HL-60/S4 treated with phorbol 12-myristate 13-acetate at 8.2 ng/mL for 4 days and 3 days (cell line): ENCODE data around the gene SUN3.

Source experiments
- in situ Hi-C: fragments of 300-500 bp; cut with MboI; formaldehyde crosslinking; loops from 2 replicates; pipeline ENCODE4 v1.15.0; 2022; ENCODE audit warnings: low sequenced_read_pairs

SUN3 gene, protein sequence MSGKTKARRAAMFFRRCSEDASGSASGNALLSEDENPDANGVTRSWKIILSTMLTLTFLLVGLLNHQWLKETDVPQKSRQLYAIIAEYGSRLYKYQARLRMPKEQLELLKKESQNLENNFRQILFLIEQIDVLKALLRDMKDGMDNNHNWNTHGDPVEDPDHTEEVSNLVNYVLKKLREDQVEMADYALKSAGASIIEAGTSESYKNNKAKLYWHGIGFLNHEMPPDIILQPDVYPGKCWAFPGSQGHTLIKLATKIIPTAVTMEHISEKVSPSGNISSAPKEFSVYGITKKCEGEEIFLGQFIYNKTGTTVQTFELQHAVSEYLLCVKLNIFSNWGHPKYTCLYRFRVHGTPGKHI

DNA sequence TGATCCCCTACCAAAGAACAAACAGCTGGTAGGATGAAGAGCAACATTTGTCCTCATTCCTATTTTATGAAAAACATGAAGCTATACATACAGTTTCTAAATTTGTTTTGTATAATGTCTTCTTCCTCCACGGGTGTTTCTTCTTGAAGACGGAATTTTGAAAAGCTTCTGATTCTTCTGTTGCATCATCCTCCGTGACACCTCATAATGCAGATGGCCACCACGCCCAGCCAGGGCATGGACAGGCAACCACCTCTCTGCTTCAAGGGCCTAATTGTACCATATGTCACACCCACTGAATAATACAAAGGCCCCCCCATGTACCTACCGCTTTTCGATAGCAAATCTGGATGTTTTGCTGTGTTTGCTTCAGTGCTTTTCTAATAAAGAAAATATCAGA lies at the start of gene SUN3:
TSS of gene SUN3 (minus strand) at position 170 of the 400 bp plus-strand sequence. CDS start at position 1, 169 bp downstream.
- in situ Hi-C loops, result no loop called here

DNA sequence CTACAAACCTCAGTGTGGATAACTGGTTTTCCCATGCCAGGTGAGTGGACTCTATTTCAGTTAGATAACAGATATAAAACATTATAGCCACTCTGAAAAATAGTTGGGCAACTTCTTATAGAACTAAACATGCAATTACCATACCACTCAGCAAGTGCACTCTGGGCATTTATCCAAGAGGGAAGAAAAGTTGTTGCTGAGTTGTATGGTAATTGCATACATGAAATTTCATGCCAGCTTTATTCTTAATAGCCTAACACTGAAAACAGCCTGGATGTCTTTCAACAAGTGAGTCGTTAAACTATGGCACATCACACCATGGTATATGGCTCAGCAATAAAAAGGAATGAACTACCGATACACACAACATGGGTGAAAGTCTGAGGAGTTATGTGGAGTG lies 49.6 kb upstream of the SUN3 start:
- in situ Hi-C loops, result loop anchor here (25.0 kb wide), 1 partner anchor 91 kb away; the partner anchor contains the start of gene HUS1

DNA sequence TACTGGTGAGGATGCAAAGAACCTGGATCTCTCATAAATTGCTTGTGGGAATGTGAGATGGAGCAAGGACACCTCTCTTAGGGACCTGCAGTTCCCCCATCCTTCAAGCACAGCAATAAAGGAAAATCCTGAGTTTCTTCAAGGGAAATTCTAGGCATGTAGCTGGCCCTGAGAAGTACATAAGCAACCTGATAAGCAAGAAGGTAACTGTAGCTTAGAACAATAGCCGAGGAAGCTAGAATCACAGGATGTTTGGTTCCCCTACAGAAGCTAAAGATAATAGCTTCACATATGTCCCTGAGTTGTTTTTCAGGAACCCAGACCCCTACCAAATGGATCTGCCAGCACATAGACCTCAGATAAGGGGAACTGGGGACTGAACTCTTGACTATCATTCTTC lies 48.5 kb upstream of the SUN3 start:
- in situ Hi-C loops, result loop anchor here (25.0 kb wide), 1 partner anchor 90 kb away; the partner anchor contains the start of gene HUS1

DNA sequence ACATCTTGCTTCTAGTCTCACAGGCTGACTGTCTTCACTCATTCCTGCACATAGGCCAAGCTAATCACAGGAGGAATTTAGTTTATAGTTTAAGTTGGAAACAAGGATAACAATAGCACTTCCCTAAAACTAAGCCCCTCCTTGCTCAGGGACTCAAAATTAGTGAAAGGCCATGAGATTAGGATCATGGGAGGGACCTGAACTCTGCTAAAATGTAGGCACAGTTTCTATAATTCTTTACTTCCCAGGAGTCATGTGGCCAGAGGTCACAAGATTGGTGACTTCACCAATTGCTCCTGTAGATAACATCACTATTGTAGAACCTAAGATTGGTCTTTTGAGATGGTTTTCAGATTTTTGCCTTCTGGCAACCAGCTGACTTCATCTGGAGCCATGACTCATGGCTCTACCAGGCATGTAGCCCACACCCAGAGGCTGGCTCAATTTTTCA lies 45.3 kb upstream of the SUN3 start:
- in situ Hi-C loops, result no loop called here

DNA sequence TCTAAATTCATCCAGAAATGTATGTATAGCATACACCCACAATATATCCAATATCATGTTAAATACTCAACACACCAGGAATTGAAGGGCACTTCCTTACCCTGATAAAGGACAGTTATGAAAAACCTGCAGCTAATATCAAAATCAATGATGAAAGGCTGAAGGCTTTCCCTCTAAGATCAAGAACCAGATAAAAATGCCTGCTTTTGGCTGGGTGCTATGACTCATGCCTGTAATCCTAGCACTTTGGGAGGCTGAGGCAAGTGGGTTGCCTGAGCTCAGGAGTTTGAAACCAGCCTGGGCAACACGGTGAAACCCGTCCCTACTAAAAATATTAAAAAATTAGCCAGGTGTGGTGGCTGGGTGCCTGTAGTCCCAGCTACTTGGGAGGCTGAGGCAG lies 38.6 kb upstream of the SUN3 start:
- in situ Hi-C loops, result no loop called here

DNA sequence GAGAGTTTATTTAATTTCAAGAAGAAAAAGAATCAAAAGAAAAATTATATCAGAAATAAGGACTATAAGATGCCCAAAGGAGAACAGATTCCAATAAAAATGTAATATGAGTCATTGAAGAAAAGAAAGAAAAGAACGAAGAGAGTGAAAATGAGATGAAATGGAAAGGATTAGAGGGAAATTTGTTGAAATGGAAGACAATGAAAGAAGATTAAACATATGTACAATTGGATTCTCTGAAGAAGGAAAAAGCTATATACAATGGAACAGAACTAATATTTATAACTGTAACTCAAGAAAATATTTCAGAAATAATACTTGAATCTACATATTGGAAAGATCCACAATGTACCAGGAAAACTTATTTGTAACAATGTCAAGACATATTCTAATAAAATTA lies 35.1 kb upstream of the SUN3 start:
- in situ Hi-C loops, result no loop called here

DNA sequence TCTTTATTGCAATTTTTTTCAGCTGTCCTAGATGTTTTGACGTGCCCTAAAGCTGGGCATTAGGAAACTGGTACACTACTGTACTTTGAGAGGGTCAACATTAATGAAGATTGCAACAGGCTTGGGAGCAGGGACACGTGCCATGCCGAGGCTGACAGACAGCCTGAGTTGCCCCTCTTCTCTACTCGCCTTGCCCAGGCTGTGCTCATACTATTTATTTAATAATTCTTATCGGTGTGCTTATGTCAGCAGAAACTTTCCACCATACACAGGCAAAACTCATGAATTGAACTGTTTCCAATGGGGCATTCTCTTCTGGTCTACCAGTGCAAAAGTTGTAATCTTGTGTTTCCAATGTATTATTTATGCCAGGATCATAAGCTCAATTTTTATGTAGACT lies 30.8 kb upstream of the SUN3 start:
- in situ Hi-C loops, result no loop called here

DNA sequence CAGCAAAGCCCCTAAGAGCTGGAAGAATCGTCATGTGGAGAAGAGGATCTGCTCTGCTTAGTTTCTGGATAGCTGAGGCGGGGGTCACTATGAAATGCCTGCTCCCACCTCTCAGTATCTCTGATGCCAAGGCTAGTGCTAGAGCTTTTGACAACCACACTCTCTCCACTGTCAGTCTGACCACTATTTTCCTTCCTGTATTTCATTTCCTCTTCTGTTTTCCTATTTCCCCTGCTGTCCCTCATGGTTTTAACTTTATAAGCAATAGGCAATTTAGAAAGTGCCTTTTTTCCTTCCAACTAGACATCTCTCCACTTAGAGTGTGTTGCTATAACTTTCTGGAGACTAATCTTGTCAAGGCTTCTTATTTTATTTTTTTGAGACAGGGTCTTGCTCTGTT lies 30.1 kb upstream of the SUN3 start:
- in situ Hi-C loops, result no loop called here

DNA sequence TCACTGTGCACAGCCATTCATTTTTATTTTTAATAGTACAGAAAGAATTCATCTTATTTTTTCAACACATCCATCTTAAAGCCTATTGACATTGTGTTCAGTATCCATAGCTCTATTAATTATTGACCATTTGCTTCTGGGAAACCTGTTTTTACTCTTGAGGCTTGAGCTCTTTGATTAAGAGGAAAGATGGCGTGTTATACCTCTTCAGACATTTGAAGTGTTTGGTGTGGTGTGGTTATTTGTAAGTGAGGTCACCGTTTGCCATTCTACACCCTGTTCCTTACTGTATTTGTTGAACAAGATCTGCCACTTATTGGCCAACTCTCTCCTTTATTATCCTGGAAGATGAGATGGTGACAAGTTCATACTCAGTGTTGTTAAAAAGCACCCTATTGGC lies 24.8 kb upstream of the SUN3 start:
- in situ Hi-C loops, result no loop called here

DNA sequence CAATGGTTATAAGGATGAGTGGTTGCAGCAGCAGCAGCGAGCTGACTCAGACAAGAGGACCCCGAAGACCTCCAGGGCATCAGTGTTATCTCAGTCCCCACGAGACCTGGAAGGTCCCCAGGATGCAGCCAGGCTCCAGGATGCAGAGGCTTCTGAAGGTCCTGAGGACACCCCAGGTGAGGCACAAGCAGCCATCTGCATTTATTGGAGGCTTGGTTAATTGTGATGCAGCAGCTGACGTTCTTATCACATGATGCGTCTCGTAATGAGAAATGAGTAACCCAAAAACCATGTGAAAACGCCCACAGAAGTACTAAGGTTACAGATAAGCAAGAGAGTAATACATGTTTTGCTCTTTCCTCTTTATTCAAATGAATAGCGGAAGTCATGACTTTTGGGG lies 23.8 kb upstream of the SUN3 start:
- in situ Hi-C loops, result no loop called here

DNA sequence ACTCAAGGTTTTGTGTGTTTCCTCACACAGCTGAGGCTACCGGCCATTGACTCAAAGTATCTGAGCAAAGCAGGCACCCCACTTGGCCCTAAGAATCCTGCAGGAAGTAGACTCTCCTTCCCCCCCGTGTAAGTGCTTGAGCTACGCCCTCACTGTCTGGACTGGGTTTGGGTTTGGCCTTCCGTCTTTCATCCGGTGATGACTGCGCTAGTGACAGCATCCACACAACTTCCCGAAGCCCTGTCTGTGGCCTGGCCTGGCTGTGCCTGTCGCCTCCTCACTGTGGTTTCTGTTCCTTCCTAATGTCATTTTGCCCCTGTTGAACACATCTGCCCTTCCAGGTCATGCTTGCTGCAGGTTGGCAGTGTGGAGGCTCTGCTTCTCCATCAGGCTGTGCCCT lies 20.9 kb upstream of the SUN3 start:
- in situ Hi-C loops, result no loop called here

DNA sequence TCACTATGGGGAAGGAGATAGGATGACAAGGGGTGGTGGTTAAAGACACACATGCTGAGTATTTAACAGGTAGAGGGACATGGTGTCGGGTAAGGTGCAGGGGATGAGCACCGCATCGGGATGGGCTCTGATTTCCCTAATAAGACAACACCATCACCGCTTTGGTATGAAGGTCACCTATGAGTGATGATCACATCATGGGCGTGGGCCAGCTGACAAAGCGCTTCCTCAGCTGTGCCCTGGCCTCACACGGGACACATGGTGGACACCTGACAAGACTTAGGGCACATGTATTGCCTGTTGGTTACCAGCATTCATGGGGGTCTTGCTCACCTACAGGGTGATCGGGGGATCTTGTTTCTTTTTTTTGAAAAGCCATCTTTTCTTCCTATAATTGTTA lies 19.2 kb upstream of the SUN3 start:
- in situ Hi-C loops, result no loop called here

DNA sequence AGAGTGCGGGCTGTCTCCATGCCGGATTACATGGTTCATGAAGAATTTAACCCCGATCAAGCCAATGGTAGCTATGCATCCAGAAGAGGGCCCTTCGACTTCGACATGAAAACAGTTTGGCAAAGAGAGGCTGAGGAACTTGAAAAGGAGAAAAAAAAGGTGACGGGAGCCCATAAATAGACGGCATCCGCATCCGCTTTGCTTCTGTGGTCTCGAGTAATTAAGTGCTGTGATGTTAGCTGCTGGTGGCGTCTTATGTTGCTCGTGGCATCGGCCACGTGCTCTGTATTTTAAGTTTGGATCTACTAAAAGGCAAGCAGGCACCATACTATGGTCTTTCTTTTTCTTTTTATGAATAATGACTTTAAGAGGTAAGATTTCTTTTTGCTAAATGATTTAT lies 17.6 kb upstream of the SUN3 start:
- in situ Hi-C loops, result no loop called here

DNA sequence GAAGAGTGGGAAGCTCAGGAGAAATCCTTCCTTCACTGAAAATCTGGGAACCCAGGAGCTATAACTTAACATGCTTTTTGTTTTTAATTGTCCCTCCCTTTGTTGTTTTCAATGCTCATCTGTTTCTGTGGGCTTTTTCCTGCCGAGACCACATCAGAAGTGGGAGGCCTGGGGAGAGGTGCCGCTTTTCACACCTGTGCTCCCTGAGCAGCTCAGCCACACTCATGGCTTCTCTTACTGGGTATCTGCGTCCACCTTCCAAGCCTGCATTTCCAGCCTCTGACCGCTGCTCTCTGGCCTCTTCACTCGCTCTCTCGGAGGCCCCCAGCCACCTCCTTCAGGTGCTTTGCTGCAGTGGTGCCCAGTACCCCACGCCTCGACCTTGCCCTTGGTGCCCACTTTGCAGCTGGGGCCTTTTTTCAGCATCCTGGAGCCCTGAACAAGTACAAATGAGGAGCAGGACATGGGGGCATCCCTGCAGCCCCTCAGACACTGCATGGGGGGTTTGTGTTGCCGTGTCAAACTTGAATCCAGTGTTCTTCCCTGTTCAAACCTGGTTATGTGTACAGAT lies 16.4 kb upstream of the SUN3 start:
- in situ Hi-C loops, result no loop called here

DNA sequence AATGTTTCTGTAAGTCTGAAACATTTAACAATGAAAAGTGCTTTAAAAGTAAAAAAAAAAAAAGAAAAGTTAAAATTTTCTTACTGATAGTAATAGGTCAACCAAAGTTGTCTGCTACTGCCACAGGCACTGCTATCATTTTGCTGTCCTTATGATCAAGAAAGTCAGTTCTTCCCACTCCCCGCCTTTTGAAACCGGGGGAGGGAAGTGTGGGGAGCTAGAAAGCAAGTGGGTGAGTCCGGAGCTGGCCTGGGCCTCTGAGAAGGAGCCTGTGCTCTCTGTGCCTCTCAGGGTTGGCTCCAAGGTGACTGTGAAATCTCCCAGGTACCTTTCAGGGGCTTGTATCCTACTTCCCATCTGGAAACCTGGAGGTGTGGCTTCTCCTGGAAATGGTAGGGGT lies 13.7 kb upstream of the SUN3 start:
- in situ Hi-C loops, result no loop called here

DNA sequence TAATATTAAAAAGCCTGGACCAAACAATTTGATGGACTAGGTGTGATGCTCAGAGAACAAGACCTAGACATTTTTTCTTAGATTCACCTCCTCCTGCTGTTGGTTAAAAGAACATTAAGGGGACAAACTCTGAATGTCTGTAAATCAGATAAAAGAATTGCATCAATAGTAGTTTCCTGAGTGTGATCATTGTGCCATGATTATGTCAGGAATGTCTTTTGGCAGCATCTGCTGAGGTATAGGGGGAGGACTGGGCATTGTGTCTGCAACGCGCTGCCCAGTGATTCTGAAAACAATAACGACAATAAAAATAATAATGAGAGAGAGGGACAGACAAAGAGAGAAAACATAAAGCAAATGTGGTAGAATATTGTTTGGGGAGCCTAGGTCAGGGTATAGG lies 13.3 kb upstream of the SUN3 start:
- in situ Hi-C loops, result no loop called here

DNA sequence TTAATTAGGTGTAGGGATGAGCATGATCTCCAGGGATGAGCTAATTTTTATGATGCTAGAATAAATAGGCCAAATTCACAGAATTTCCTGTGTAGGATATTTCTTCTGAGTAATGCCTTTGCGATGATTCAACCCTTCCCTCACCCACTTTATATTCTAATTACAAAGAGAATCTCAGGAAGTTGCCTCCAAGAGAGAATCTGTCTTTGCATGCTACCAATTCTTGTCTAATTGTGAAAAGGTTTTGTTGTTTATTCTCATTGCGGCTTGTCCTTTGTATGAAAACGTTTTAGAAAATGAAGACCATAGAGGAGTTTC lies 12.7 kb upstream of the SUN3 start:
- in situ Hi-C loops, result no loop called here

DNA sequence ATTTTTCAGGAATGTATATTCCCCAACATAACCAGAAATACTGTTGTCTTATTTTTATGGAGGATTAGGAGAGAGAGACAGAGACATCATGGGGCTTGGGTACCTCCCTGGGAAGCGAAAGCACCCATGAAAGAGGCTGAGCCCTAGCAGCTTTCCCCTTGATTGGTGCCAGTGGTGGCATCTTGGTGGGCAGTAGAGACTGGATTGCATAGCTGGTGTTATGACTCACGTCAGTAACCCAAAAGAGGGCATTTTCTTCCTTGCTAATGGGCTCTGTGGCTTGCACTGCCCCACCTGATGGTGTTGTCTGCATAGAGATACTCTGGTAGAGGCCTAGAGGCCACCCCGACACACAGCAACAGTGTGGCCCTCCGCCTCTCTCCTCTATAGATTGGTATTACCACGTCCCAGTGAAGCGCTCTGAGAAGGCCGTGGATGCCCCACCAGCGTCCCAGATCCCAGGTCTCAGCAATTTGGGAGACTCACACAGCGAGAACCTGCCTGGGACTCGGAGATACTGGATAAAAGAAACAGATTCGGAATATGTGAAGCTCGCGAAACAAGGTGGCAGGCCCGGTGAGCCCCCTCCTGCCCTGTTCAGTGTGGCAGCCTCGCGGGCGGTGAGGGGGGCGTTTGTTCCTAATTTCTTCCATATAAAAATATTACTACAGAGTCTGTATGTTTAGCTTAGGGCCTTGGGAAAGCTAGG lies 12.2 kb upstream of the SUN3 start:
- in situ Hi-C loops, result no loop called here

DNA sequence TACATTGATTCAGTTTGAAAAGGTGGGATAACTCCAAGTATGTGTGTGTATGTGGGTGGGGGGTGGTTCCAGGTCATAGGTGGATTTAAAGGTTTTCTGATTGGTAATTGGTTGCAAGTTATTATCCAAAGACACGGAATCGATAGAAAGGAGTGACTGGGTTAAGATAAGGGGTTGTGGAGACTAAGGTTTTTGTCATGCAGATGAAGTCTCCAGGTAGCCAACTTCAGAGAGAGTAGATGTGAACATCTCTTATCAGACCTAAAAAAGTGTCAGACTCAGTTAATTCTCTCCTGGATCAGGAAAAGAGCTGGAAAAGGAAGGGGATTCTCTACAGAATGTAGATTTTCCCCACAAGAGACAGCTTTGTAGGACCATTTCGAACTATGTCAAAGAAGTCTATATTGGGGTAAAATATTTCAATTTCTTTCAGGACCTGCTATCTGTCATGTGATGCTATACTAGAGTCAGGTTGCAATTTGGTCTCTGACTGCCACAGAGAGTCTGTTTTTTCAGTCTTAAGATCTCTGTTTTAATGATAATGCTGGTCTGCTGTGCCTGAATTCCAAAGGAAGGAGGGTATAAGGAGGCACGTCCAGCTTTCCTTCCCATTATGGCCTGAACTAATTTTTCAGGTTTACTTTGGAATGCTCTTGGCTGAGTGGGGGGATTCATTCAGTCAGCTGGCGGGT lies 10.1 kb upstream of the SUN3 start:
- in situ Hi-C loops, result no loop called here

DNA sequence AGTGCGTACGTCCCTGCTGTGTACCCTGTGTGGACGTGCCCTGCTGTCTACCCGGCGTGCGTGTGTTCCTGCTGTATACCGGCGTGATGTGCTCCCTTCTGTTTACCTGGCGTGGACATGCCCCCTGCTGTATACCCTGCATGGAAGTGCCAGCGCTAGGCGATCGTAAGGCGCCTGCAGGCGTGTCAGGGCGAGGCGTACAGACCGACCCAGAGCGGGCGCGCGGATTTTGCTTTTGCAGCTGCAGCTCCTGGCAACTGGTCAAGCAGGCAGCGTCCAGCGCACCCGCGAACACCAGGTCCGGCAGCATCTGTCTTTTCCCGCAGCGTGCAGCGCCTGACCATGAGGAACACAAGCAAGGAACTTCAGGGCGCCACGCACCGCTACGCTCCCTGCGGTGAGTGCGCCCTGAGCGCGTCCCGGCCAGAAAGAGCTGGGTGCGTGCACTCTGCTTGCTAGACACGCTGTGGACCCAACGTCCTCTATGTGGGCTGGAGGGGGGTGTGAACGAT lies 7.1 kb upstream of the SUN3 start:
- in situ Hi-C loops, result no loop called here

DNA sequence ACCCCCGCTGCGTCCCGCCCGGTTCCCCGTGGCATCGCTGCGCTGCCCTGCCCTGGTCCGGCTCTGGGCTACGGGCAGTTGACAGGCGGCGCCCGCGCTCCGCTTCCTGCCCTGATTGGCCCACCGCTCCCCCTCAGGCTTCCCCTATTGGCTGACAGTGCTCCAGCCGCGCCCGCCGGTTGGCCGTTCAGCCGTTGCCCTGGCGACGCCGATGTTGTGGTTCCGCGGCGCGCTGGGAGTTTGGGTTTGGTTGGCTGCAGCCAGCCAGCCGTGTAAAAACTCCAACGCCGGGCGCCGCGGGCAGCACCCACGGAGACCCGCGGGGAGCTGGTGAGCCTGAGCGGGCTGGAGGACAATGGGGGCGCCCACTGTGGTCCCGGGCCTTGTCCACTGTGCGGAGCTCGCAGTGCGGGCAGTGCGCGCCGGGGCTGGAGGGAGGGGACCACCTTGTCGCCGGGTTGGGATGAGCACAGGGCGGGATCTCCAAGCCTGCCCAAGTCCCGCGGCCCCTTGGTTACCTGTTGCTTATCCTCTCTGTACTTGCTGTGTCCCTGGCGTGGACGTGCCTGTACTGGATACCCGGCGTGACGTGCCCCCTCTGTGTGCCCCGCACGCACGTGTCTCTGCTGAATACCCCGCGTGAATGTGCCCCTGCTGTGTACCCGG lies 6.5 kb upstream of the SUN3 start, which contains the start of gene C7orf57:
TSS of gene C7orf57 (plus strand) at position 243 of the 666 bp plus-strand sequence. CDS start 766 bp downstream, outside the sequence.
- in situ Hi-C loops, result no loop called here
